H1 (cell line): ENCODE results near the gene PRKCA. TPM values are rescaled to one million over a fixed set of nuclear protein-coding genes. Genes with fewer than 3 reads are reported as not detected.

Experiments used
- ASH2L ChIP-seq: fragments of 200-600, 300-600 bp; sonication (generic); IDR thresholded peaks from one replicate; pipeline ENCODE4 v1.7.1; 2017; ENCODE audit warnings: low read length
- JUND ChIP-seq: IDR thresholded peaks from 2 replicates; pipeline ENCODE4 v1.6.1; 2011; ENCODE audit warnings: mild to moderate bottlenecking, improper control_type of control experiment, low read length
- SIN3A ChIP-seq, 2 experiments: IDR thresholded peaks in 1 of 2; conservative IDR thresholded peaks in 1 of 2; 2 replicates each; pipeline ENCODE4 v1.6.1; 2011 to 2012; ENCODE audit warnings: low read length in 2 of 2, improper control_type of control experiment in 1 of 2, low read depth in 1 of 2, mild to moderate bottlenecking in 1 of 2
- polyA plus RNA-seq, 7 experiments: library from polyadenylated mRNA; depleted of rRNA in 3 of 7; stranded (reverse) in 5 of 7; unstranded in 2 of 7; fragments of >200 nt in 5 of 7; fragments of 200-250 nt in 2 of 7; gene quantifications; 1 replicate in 5 of 7; 2 replicates in 1 of 7; 4 replicates in 1 of 7; pipeline versions ENCODE4 v1.2.1 to v1.2.3, GENCODE V29; 2011 to 2013; ENCODE audit warnings: missing spikeins in 2 of 7, mixed read lengths in 2 of 7
- total RNA-seq: library from RNA; stranded (reverse); fragmentation: NEBNext Ultra II Directional; extraction: Animal tissue kit (Norgen Biotek cat#: 25700); gene quantifications from 2 replicates; pipeline ENCODE4 v1.2.1, GENCODE V29; 2021
- TF ChIP-seq, protein P1 (sequence below): fragments of 300-600 bp; sonication (generic); IDR thresholded peaks from 2 replicates; pipeline ENCODE4 v1.7.1; 2012; ENCODE audit warnings: low read length, moderate library complexity, mild to moderate bottlenecking, inconsistent platforms; ENCODE audit not compliant: insufficient replicate concordance
- TF ChIP-seq, protein P2 (sequence below): IDR thresholded peaks from 2 replicates; pipeline ENCODE4 v1.6.1; 2012; ENCODE audit warnings: low read length, inconsistent platforms
- TF ChIP-seq, protein P3 (sequence below), 3 experiments: IDR thresholded peaks; 1 replicate in 2 of 3; 2 replicates in 1 of 3; pipeline versions ENCODE4 v1.5.1 to v1.6.1; 2011; ENCODE audit warnings: low read length in 3 of 3, mild to moderate bottlenecking in 3 of 3, inconsistent platforms in 2 of 3, low read depth in 1 of 3, moderate library complexity in 1 of 3; ENCODE audit not compliant: insufficient read depth in 1 of 3; ENCODE audit errors: control extremely low read depth in 1 of 3

PRKCA gene
- total and polyA plus RNA-seq, 2 of the 8 experiments (the other 6 are each of a cell fraction or from before 2014, with no cell fraction given), result 5.8 to 17.8 TPM

DNA sequence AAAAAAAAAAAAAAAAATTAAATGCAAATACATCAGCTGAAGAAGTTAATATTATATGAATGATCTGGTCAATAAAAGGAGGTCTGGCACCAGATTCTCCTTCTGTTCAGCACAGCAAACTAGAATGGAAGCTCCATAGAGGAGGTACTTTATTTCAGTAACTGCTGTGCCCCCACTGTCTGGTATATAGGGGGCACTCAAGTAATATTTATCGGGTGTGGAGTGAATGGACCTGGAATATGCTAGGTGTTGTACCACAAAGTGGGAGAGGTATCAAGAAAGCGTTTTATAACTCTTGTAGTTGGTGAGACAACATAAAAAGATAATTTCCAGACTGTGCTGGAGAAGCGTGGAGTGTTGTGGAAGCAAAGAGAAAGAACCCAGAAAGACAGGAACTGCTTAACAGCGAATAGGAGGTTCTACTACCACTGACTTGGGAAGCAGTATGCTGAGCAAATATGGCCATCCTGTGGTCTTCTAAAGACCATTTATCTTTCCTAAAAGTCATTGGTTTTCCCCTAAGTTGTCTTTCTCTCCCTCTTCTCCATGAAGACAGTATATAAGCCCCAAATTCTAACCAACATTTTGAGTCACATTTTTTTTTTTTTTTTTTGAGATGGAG, 12.2 kb upstream of the PRKCA start (continued):
- TF ChIP-seq, protein P1, sequence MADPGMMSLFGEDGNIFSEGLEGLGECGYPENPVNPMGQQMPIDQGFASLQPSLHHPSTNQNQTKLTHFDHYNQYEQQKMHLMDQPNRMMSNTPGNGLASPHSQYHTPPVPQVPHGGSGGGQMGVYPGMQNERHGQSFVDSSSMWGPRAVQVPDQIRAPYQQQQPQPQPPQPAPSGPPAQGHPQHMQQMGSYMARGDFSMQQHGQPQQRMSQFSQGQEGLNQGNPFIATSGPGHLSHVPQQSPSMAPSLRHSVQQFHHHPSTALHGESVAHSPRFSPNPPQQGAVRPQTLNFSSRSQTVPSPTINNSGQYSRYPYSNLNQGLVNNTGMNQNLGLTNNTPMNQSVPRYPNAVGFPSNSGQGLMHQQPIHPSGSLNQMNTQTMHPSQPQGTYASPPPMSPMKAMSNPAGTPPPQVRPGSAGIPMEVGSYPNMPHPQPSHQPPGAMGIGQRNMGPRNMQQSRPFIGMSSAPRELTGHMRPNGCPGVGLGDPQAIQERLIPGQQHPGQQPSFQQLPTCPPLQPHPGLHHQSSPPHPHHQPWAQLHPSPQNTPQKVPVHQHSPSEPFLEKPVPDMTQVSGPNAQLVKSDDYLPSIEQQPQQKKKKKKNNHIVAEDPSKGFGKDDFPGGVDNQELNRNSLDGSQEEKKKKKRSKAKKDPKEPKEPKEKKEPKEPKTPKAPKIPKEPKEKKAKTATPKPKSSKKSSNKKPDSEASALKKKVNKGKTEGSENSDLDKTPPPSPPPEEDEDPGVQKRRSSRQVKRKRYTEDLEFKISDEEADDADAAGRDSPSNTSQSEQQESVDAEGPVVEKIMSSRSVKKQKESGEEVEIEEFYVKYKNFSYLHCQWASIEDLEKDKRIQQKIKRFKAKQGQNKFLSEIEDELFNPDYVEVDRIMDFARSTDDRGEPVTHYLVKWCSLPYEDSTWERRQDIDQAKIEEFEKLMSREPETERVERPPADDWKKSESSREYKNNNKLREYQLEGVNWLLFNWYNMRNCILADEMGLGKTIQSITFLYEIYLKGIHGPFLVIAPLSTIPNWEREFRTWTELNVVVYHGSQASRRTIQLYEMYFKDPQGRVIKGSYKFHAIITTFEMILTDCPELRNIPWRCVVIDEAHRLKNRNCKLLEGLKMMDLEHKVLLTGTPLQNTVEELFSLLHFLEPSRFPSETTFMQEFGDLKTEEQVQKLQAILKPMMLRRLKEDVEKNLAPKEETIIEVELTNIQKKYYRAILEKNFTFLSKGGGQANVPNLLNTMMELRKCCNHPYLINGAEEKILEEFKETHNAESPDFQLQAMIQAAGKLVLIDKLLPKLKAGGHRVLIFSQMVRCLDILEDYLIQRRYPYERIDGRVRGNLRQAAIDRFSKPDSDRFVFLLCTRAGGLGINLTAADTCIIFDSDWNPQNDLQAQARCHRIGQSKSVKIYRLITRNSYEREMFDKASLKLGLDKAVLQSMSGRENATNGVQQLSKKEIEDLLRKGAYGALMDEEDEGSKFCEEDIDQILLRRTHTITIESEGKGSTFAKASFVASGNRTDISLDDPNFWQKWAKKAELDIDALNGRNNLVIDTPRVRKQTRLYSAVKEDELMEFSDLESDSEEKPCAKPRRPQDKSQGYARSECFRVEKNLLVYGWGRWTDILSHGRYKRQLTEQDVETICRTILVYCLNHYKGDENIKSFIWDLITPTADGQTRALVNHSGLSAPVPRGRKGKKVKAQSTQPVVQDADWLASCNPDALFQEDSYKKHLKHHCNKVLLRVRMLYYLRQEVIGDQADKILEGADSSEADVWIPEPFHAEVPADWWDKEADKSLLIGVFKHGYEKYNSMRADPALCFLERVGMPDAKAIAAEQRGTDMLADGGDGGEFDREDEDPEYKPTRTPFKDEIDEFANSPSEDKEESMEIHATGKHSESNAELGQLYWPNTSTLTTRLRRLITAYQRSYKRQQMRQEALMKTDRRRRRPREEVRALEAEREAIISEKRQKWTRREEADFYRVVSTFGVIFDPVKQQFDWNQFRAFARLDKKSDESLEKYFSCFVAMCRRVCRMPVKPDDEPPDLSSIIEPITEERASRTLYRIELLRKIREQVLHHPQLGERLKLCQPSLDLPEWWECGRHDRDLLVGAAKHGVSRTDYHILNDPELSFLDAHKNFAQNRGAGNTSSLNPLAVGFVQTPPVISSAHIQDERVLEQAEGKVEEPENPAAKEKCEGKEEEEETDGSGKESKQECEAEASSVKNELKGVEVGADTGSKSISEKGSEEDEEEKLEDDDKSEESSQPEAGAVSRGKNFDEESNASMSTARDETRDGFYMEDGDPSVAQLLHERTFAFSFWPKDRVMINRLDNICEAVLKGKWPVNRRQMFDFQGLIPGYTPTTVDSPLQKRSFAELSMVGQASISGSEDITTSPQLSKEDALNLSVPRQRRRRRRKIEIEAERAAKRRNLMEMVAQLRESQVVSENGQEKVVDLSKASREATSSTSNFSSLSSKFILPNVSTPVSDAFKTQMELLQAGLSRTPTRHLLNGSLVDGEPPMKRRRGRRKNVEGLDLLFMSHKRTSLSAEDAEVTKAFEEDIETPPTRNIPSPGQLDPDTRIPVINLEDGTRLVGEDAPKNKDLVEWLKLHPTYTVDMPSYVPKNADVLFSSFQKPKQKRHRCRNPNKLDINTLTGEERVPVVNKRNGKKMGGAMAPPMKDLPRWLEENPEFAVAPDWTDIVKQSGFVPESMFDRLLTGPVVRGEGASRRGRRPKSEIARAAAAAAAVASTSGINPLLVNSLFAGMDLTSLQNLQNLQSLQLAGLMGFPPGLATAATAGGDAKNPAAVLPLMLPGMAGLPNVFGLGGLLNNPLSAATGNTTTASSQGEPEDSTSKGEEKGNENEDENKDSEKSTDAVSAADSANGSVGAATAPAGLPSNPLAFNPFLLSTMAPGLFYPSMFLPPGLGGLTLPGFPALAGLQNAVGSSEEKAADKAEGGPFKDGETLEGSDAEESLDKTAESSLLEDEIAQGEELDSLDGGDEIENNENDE, result no peak
- TF ChIP-seq JUND, result no peak
- TF ChIP-seq, protein P2, sequence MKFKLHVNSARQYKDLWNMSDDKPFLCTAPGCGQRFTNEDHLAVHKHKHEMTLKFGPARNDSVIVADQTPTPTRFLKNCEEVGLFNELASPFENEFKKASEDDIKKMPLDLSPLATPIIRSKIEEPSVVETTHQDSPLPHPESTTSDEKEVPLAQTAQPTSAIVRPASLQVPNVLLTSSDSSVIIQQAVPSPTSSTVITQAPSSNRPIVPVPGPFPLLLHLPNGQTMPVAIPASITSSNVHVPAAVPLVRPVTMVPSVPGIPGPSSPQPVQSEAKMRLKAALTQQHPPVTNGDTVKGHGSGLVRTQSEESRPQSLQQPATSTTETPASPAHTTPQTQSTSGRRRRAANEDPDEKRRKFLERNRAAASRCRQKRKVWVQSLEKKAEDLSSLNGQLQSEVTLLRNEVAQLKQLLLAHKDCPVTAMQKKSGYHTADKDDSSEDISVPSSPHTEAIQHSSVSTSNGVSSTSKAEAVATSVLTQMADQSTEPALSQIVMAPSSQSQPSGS, result no peak
- TF ChIP-seq ASH2L, result no peak
- TF ChIP-seq, protein P3, sequence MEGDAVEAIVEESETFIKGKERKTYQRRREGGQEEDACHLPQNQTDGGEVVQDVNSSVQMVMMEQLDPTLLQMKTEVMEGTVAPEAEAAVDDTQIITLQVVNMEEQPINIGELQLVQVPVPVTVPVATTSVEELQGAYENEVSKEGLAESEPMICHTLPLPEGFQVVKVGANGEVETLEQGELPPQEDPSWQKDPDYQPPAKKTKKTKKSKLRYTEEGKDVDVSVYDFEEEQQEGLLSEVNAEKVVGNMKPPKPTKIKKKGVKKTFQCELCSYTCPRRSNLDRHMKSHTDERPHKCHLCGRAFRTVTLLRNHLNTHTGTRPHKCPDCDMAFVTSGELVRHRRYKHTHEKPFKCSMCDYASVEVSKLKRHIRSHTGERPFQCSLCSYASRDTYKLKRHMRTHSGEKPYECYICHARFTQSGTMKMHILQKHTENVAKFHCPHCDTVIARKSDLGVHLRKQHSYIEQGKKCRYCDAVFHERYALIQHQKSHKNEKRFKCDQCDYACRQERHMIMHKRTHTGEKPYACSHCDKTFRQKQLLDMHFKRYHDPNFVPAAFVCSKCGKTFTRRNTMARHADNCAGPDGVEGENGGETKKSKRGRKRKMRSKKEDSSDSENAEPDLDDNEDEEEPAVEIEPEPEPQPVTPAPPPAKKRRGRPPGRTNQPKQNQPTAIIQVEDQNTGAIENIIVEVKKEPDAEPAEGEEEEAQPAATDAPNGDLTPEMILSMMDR (IDR thresholded peaks at IDR 0.05; ENCODE audit: control extremely low read depth in 1 of 3, insufficient read depth in 1 of 3, low read depth in 1 of 3, low read length in 3 of 3), result peak in 2 of 3 experiments; percentile 24 to 38; a peak in 2 of 4 replicates
- TF ChIP-seq SIN3A (conservative IDR thresholded peaks at IDR 0.05 in 1 of 2, IDR thresholded peaks at IDR 0.05 in 1 of 2; ENCODE audit: low read depth in 1 of 2, low read length in 2 of 2), result no peak
